ENCODE results near the gene SNX17. TPM values are rescaled to one million over a fixed set of nuclear protein-coding genes. Genes with fewer than 3 reads are reported as not detected.
A peak's percentile ranks its signal among the peaks of the same experiment; 100 is the strongest.

The SNX17 gene
- total and polyA plus RNA-seq, 9 donors: 72.3 to 111 (median 99.4) TPM

- Histone ChIP-seq H3K27me3 (no peaks in the 10 kb centered on the region), H3K27ac (no peak overlapping the region), H3K36me3 (no peaks in the 10 kb centered on the region), H3K9me3 (no peaks in the 10 kb centered on the region), H3K4me3 (no peak overlapping the region), H3K4me1 (ENCODE audit: insufficient read depth) (peaks cover 4% of the 10 kb centered on the region)
- DNase-seq: no peak
- no peak for TF ChIP-seq POLR2A (IDR thresholded peaks at IDR 0.05)
- TF ChIP-seq EP300 (IDR thresholded peaks at IDR 0.05): no peak
- no peak for TF ChIP-seq CTCF (IDR thresholded peaks at IDR 0.05)
- WGBS, 3 donors: 60 to 66% (median 64%) methylated on average over 10 of the region's 10 CpGs
- intact Hi-C loops (cut with DNase I): loop anchor here in 1 of 4 donors (10.0 kb wide), 1 partner anchor 48 kb away; the partner anchor contains the start of gene NRBP1
These were observed 6.6 kb downstream of the SNX17 start for GRCh38 chr2:27376866-27377617.

GRCh38 chr2:27377618-27378095 lies 7.2 kb downstream of the SNX17 start:
- Histone ChIP-seq H3K4me1 (ENCODE audit: insufficient read depth) (peaks cover 4% of the 10 kb centered on the region), H3K4me3 (no peak overlapping the region), H3K27ac (no peak overlapping the region), H3K9me3 (no peaks in the 10 kb centered on the region), H3K27me3 (no peaks in the 10 kb centered on the region), H3K36me3 (no peaks in the 10 kb centered on the region)
- intact Hi-C loops (cut with DNase I): loop anchor here in 1 of 4 donors (10.0 kb wide), 1 partner anchor 47 kb away; the partner anchor contains the start of gene NRBP1
- WGBS, 3 donors: 78 to 81% (median 79%) methylated on average over 18 of the region's 18 CpGs
- DNase-seq: peak in 1 of 5 donors; percentile 51
- TF ChIP-seq CTCF (IDR thresholded peaks at IDR 0.05) (no peak), EP300 (IDR thresholded peaks at IDR 0.05) (no peak), POLR2A (IDR thresholded peaks at IDR 0.05) (no peak)

- H3K27ac ChIP-seq: no peak overlapping the region
These were observed 7.8 kb downstream of the SNX17 start for GRCh38 chr2:27378096-27378808.

More at GRCh38 chr2:27378096-27378808, 7.8 kb downstream of the SNX17 start:
- DNase-seq: peak in 3 of 5 donors; percentile 22 to 52 (median 46)
- Histone ChIP-seq H3K9me3 (no peaks in the 10 kb centered on the region), H3K27me3 (no peaks in the 10 kb centered on the region), H3K4me3 (no peak overlapping the region), H3K36me3 (no peaks in the 10 kb centered on the region), H3K4me1 (ENCODE audit: insufficient read depth) (peaks cover 4% of the 10 kb centered on the region)
- intact Hi-C loops (cut with DNase I): loop anchor here in 1 of 4 donors (10.0 kb wide), 1 partner anchor 47 kb away; the partner anchor contains the start of gene NRBP1
- WGBS, 3 donors: 65 to 76% (median 69%) methylated on average over 28 to 29 of the region's 29 CpGs
- TF ChIP-seq CTCF (IDR thresholded peaks at IDR 0.05): no peak
- TF ChIP-seq POLR2A (IDR thresholded peaks at IDR 0.05): no peak
- TF ChIP-seq EP300 (IDR thresholded peaks at IDR 0.05): no peak
